ENCODE data around the gene COL4A6.

DNA sequence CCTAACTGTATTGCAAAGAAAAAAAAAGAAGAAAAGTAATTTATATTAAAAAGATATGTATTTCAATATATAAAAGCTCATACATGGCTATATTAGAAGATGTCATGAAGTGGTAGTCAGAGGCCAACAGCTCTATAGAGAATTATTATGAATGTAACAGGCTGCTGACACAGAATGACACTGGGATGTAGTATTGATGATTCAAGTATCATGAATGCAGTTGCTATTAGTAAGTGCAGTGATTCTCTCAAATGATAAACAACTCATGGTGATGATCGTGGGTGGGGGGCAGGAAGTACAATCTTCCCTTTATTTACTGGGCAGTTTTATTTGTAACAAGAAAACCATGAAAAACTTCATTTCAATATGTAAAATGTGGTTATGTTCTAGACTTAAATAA, 124.6 kb downstream of the COL4A6 start:
- TF ChIP-seq CTCF (IDR thresholded peaks at IDR 0.05; ENCODE audit: poor library complexity) (no peak), EZH2phosphoT487 (IDR thresholded peaks at IDR 0.05; ENCODE audit: low read depth, severe bottlenecking, unreplicated experiment) (no peak)

All from hepatocyte (in vitro differentiated cells).